K562 (cell line): ENCODE measurements around the gene SLC6A6. TPM values are rescaled to one million over a fixed set of nuclear protein-coding genes. Genes with fewer than 3 reads are reported as not detected.

Experiments
- CTBP1 ChIP-seq: fragments of 450-650 bp; IDR thresholded peaks from 2 replicates; pipeline ENCODE4 v1.6.1; 2016; ENCODE audit warnings: borderline replicate concordance
- DDX20 ChIP-seq: fragments of 450-650 bp; IDR thresholded peaks from 2 replicates; pipeline ENCODE4 v1.6.1; 2016; ENCODE audit warnings: missing genetic modification characterization, low read depth, mild to moderate bottlenecking, missing compliant biosample characterization, moderate library complexity
- E2F3 ChIP-seq: fragments of 250-450 bp; sonication (Bioruptor Pico); IDR thresholded peaks from 2 replicates; pipeline ENCODE4 v1.4.0; 2020; ENCODE audit warnings: mild to moderate bottlenecking
- ETV5 ChIP-seq: sonication (generic); formaldehyde crosslinking; IDR thresholded peaks from 2 replicates; pipeline ENCODE4 v1.4.0; 2020; ENCODE audit warnings: low read depth, mild to moderate bottlenecking, missing genetic modification reagents
- FOXK2 ChIP-seq, 2 experiments: fragments of 450-650 bp; IDR thresholded peaks in 1 of 2; conservative IDR thresholded peaks in 1 of 2; 2 replicates each; pipeline ENCODE4 v1.6.1; 2016; ENCODE audit warnings: low read depth in 2 of 2, mild to moderate bottlenecking in 1 of 2
- KLF16 ChIP-seq: IDR thresholded peaks from 2 replicates; pipeline ENCODE4 v1.6.1; 2016; ENCODE audit warnings: antibody characterized with exemption
- MEF2A ChIP-seq: IDR thresholded peaks from 2 replicates; pipeline ENCODE4 v1.6.1; 2011; ENCODE audit warnings: low read depth, mild to moderate bottlenecking, low read length, moderate library complexity; ENCODE audit not compliant: control insufficient read depth
- SAFB2 ChIP-seq: fragments of 200-400 bp; formaldehyde crosslinking; IDR thresholded peaks from 2 replicates; pipeline ENCODE4 v1.6.1; 2018; ENCODE audit warnings: borderline replicate concordance, low read length, low read depth, moderate library complexity; ENCODE audit not compliant: severe bottlenecking
- SIN3A ChIP-seq, 2 experiments: fragments of 150-350 bp in 1 of 2; IDR thresholded peaks; 2 replicates each; pipeline ENCODE4 v1.6.1; 2011 to 2016; ENCODE audit warnings: borderline replicate concordance in 2 of 2, low read depth in 2 of 2, low read length in 2 of 2, mild to moderate bottlenecking in 2 of 2, moderate library complexity in 2 of 2; ENCODE audit not compliant: control insufficient read depth in 1 of 2
- ZNF253 ChIP-seq: fragments of 250-450 bp; sonication (Bioruptor Pico); conservative IDR thresholded peaks from 2 replicates; pipeline ENCODE4 v1.6.1; 2021; ENCODE audit warnings: mild to moderate bottlenecking
- ZNF263 ChIP-seq: sonication (generic); formaldehyde crosslinking; IDR thresholded peaks from 2 replicates; pipeline ENCODE4 v1.8.0; 2022; ENCODE audit warnings: mild to moderate bottlenecking, missing genetic modification reagents, borderline replicate concordance
- ZNF444 ChIP-seq: fragments of 250-450 bp; sonication (Bioruptor Pico); IDR thresholded peaks from 2 replicates; pipeline ENCODE4 v1.4.0; 2020; ENCODE audit warnings: mild to moderate bottlenecking, moderate library complexity
- ZNF583 ChIP-seq: fragments of 250-450 bp; sonication (Bioruptor Pico); IDR thresholded peaks from 2 replicates; pipeline ENCODE4 v1.4.0; 2020
- ZNF609 ChIP-seq: sonication (generic); formaldehyde crosslinking; IDR thresholded peaks from 2 replicates; pipeline ENCODE4 v1.8.1; 2023; ENCODE audit warnings: missing genetic modification reagents, mild to moderate bottlenecking, borderline replicate concordance
- polyA plus RNA-seq, 8 experiments: library from polyadenylated mRNA; depleted of rRNA in 4 of 8; stranded (reverse) in 5 of 8; unstranded in 3 of 8; fragments of >200 nt; fragmentation: Nextera tagmentation in 2 of 8; fragmentation: Illumina TruSeq in 1 of 8; extraction: Ambion mirVana in 2 of 8; extraction: Trizol in 1 of 8; gene quantifications; 2 replicates each; pipeline versions ENCODE4 v1.2.1 to v1.2.3, GENCODE V29; 2011 to 2014; ENCODE audit warnings: inconsistent platforms in 1 of 8, missing spikeins in 1 of 8
- total RNA-seq, 7 experiments: library from RNA; depleted of rRNA in 6 of 7; stranded (reverse); fragments of >200 nt in 6 of 7; fragmentation: Illumina TruSeq in 2 of 7; extraction: Trizol in 2 of 7; gene quantifications; 2 replicates each; pipeline versions ENCODE4 v1.2.1 to v1.2.3, GENCODE V29; 2011 to 2021; ENCODE audit warnings: low replicate concordance in 1 of 7
- TF ChIP-seq, protein P1 (sequence below): fragments of 150-350 bp; conservative IDR thresholded peaks from 2 replicates; pipeline ENCODE4 v1.6.1; 2014; ENCODE audit warnings: low read length
- TF ChIP-seq, protein P2 (sequence below): fragments of 450-650 bp; IDR thresholded peaks from 2 replicates; pipeline ENCODE4 v1.6.1; 2017; ENCODE audit warnings: mild to moderate bottlenecking, moderate library complexity
- TF ChIP-seq, protein P3 (sequence below): fragments of 250-450 bp; sonication (Bioruptor Pico); IDR thresholded peaks from 2 replicates; pipeline ENCODE4 v1.5.0; 2021; ENCODE audit warnings: mild to moderate bottlenecking, borderline replicate concordance

Gene SLC6A6
- total and polyA plus RNA-seq, 9 of the 15 experiments (the other 6 are each of a cell fraction or from before 2014, with no cell fraction given) = 12.3 to 203 (median 93.2) TPM

DNA sequence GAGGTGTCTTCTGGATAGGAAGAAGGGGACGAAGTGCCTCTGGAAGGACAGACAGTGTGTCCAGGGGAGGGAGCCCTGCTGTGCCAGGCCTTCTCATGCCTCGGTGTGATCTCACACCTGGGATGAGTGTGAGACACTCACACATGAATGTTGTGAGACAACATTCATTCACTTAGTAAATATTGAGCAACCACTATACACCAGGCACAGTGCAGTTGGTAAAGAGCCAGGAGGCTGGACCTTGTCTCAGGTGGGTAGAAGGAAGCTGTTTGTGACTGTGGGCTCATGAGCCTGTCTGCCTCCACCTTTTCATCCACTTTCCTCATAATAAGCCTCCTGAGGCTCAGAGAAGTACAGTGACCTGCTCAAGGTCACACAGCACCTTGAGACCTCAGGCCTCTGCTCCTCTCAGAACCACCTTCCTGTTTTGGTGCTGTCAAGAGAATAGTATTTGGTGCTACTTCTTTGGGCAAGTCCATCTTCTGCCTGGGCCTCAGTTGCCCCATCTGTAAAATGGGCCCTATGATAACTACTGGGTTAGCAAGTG, 20.9 kb downstream of the SLC6A6 start (continued):
- TF ChIP-seq, protein P1, sequence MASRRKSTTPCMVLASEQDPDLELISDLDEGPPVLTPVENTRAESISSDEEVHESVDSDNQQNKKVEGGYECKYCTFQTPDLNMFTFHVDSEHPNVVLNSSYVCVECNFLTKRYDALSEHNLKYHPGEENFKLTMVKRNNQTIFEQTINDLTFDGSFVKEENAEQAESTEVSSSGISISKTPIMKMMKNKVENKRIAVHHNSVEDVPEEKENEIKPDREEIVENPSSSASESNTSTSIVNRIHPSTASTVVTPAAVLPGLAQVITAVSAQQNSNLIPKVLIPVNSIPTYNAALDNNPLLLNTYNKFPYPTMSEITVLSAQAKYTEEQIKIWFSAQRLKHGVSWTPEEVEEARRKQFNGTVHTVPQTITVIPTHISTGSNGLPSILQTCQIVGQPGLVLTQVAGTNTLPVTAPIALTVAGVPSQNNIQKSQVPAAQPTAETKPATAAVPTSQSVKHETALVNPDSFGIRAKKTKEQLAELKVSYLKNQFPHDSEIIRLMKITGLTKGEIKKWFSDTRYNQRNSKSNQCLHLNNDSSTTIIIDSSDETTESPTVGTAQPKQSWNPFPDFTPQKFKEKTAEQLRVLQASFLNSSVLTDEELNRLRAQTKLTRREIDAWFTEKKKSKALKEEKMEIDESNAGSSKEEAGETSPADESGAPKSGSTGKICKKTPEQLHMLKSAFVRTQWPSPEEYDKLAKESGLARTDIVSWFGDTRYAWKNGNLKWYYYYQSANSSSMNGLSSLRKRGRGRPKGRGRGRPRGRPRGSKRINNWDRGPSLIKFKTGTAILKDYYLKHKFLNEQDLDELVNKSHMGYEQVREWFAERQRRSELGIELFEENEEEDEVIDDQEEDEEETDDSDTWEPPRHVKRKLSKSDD = no peak
- TF ChIP-seq ZNF583 (CRISPR knock-in tag) (no peak), DDX20 (tag) (no peak), SIN3A (IDR thresholded peaks at IDR 0.05; ENCODE audit: borderline replicate concordance in 2 of 2, control insufficient read depth in 1 of 2, low read depth in 2 of 2, low read length in 2 of 2) (no peak), CTBP1 (no peak), ZNF263 (CRISPR knock-in tag) (no peak), ETV5 (no peak), KLF16 (no peak), ZNF444 (CRISPR knock-in tag) (no peak), ZNF253 (CRISPR knock-in tag) (no peak), FOXK2 (conservative IDR thresholded peaks at IDR 0.05 in 1 of 2, IDR thresholded peaks at IDR 0.05 in 1 of 2; ENCODE audit: low read depth in 2 of 2) (no peak), SAFB2 (no peak), E2F3 (CRISPR knock-in tag) (no peak), ZNF609 (CRISPR knock-in tag) (no peak), MEF2A (no peak)
- TF ChIP-seq, protein P2, sequence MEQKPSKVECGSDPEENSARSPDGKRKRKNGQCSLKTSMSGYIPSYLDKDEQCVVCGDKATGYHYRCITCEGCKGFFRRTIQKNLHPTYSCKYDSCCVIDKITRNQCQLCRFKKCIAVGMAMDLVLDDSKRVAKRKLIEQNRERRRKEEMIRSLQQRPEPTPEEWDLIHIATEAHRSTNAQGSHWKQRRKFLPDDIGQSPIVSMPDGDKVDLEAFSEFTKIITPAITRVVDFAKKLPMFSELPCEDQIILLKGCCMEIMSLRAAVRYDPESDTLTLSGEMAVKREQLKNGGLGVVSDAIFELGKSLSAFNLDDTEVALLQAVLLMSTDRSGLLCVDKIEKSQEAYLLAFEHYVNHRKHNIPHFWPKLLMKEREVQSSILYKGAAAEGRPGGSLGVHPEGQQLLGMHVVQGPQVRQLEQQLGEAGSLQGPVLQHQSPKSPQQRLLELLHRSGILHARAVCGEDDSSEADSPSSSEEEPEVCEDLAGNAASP = no peak
- TF ChIP-seq, protein P3, sequence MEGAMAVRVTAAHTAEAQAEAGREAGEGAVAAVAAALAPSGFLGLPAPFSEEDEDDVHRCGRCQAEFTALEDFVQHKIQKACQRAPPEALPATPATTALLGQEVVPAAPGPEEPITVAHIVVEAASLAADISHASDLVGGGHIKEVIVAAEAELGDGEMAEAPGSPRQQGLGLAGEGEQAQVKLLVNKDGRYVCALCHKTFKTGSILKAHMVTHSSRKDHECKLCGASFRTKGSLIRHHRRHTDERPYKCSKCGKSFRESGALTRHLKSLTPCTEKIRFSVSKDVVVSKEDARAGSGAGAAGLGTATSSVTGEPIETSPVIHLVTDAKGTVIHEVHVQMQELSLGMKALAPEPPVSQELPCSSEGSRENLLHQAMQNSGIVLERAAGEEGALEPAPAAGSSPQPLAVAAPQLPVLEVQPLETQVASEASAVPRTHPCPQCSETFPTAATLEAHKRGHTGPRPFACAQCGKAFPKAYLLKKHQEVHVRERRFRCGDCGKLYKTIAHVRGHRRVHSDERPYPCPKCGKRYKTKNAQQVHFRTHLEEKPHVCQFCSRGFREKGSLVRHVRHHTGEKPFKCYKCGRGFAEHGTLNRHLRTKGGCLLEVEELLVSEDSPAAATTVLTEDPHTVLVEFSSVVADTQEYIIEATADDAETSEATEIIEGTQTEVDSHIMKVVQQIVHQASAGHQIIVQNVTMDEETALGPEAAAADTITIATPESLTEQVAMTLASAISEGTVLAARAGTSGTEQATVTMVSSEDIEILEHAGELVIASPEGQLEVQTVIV (CRISPR knock-in tag) = no peak
